ENCODE results near the gene BORCS5. TPM values are rescaled to one million over a fixed set of nuclear protein-coding genes. Genes with fewer than 3 reads are reported as not detected.

BORCS5 gene
- total RNA-seq, 1 donor from 2014 or later: 13.3 TPM

GRCh38 chr12:12319451-12320183 is 37.3 kb upstream of the BORCS5 start:
- DNase-seq (ENCODE audit: low spot score): no peak
- H3K4me3 Mint-ChIP-seq: no peak overlapping the region
- H3K9me3 ChIP-seq (ENCODE audit: low read depth): no peaks in the 10 kb centered on the region
- no peaks in the 10 kb centered on the region for H3K36me3 Mint-ChIP-seq
- no peaks in the 10 kb centered on the region for H3K27me3 ChIP-seq
- peaks cover 23% of the 10 kb centered on the region for H3K4me1 Mint-ChIP-seq
- peaks cover 7% of the 10 kb centered on the region for H3K4me1 ChIP-seq
- no peaks in the 10 kb centered on the region for H4K20me1 ChIP-seq (ENCODE audit: low read depth)
- H3K4me2 ChIP-seq: peak overlapping the region; percentile 28
- H3K27ac ChIP-seq: no peak overlapping the region
- H3K4me3 ChIP-seq: no peak overlapping the region
- peaks cover 8% of the 10 kb centered on the region for H3F3A ChIP-seq (ENCODE audit: low read depth)
- H3K9me3 Mint-ChIP-seq: peaks cover 5% of the 10 kb centered on the region
- H2AFZ ChIP-seq (replicated peaks): peak overlapping the region; percentile 56
- H3K27ac Mint-ChIP-seq: peak overlapping the region; percentile 55
- no peaks in the 10 kb centered on the region for H3K36me3 ChIP-seq
- no peak overlapping the region for H3K9ac ChIP-seq
- H3K79me2 ChIP-seq (ENCODE audit: low read depth): no peaks in the 10 kb centered on the region
- TF ChIP-seq CTCF (IDR thresholded peaks at IDR 0.05) (no peak), EZH2 (IDR thresholded peaks at IDR 0.05) (no peak), EZH2phosphoT487 (IDR thresholded peaks at IDR 0.05) (no peak)
- peaks cover 4% of the 10 kb centered on the region for H3K27me3 Mint-ChIP-seq (ENCODE audit: insufficient read depth, low read depth)

- TF ChIP-seq CTCF (IDR thresholded peaks at IDR 0.05) (no peak), EZH2 (IDR thresholded peaks at IDR 0.05) (no peak), EZH2phosphoT487 (IDR thresholded peaks at IDR 0.05) (no peak)
- H3K9me3 ChIP-seq (ENCODE audit: low read depth): no peaks in the 10 kb centered on the region
- H3K79me2 ChIP-seq (ENCODE audit: low read depth): no peaks in the 10 kb centered on the region
- H3K27me3 Mint-ChIP-seq (ENCODE audit: insufficient read depth, low read depth): peaks cover 4% of the 10 kb centered on the region
- no peak overlapping the region for H3K4me3 ChIP-seq
- no peak overlapping the region for H3K4me3 Mint-ChIP-seq
- no peak overlapping the region for H3K4me2 ChIP-seq
- H3K9ac ChIP-seq: no peak overlapping the region
- peaks cover 27% of the 10 kb centered on the region for H3K4me1 Mint-ChIP-seq
- H3K36me3 Mint-ChIP-seq: no peaks in the 10 kb centered on the region
- H3K36me3 ChIP-seq: no peaks in the 10 kb centered on the region
- no peaks in the 10 kb centered on the region for H3K27me3 ChIP-seq
- no peak overlapping the region for H2AFZ ChIP-seq (replicated peaks)
- H3K27ac Mint-ChIP-seq: no peak overlapping the region
- no peaks in the 10 kb centered on the region for H4K20me1 ChIP-seq (ENCODE audit: low read depth)
- peaks cover 5% of the 10 kb centered on the region for H3K9me3 Mint-ChIP-seq
- peaks cover 7% of the 10 kb centered on the region for H3K4me1 ChIP-seq
- peaks cover 8% of the 10 kb centered on the region for H3F3A ChIP-seq (ENCODE audit: low read depth)
- DNase-seq (ENCODE audit: low spot score): no peak
- H3K27ac ChIP-seq: no peak overlapping the region
These were observed 33.8 kb upstream of the BORCS5 start for GRCh38 chr12:12323118-12323517.

- Histone ChIP-seq H3K4me1 (peaks cover 7% of the 10 kb centered on the region), H3K27me3 (no peaks in the 10 kb centered on the region), H3K36me3 (no peaks in the 10 kb centered on the region), H2AFZ (replicated peaks) (no peak overlapping the region), H3F3A (ENCODE audit: low read depth) (peaks cover 8% of the 10 kb centered on the region), H3K4me3 (no peak overlapping the region), H3K27ac (no peak overlapping the region), H3K79me2 (ENCODE audit: low read depth) (no peaks in the 10 kb centered on the region), H4K20me1 (ENCODE audit: low read depth) (no peaks in the 10 kb centered on the region), H3K4me2 (no peak overlapping the region), H3K9ac (no peak overlapping the region), H3K9me3 (ENCODE audit: low read depth) (no peaks in the 10 kb centered on the region)
- H3K27me3 Mint-ChIP-seq (ENCODE audit: insufficient read depth, low read depth): peaks cover 4% of the 10 kb centered on the region
- H3K9me3 Mint-ChIP-seq: peaks cover 5% of the 10 kb centered on the region
- H3K4me1 Mint-ChIP-seq: peaks cover 27% of the 10 kb centered on the region
- H3K36me3 Mint-ChIP-seq: no peaks in the 10 kb centered on the region
- no peak for DNase-seq (ENCODE audit: low spot score)
- TF ChIP-seq EZH2 (IDR thresholded peaks at IDR 0.05): no peak
- TF ChIP-seq CTCF (IDR thresholded peaks at IDR 0.05): no peak
- no peak for TF ChIP-seq EZH2phosphoT487 (IDR thresholded peaks at IDR 0.05)
- H3K27ac Mint-ChIP-seq: no peak overlapping the region
- H3K4me3 Mint-ChIP-seq: no peak overlapping the region
These were observed 33.3 kb upstream of the BORCS5 start for GRCh38 chr12:12323591-12323990.

Measured in neural progenitor cell (in vitro differentiated cells).